GM12878 (cell line): ENCODE results near the gene NELFB. TPM values are rescaled to one million over a fixed set of nuclear protein-coding genes. Genes with fewer than 3 reads are reported as not detected.

Source experiments
- ATF7 ChIP-seq: fragments of 450-650 bp; IDR thresholded peaks from 2 replicates; pipeline ENCODE4 v1.6.1; 2016; ENCODE audit warnings: low read depth, mild to moderate bottlenecking
- BACH1 ChIP-seq: fragments of 450-650 bp; IDR thresholded peaks from 2 replicates; pipeline ENCODE4 v1.6.1; 2017; ENCODE audit warnings: mild to moderate bottlenecking, borderline replicate concordance
- BMI1 ChIP-seq: fragments of 450-650 bp; IDR thresholded peaks from 2 replicates; pipeline ENCODE4 v1.6.1; 2016; ENCODE audit warnings: mild to moderate bottlenecking, moderate library complexity, borderline replicate concordance
- E4F1 ChIP-seq: fragments of 450-650 bp; IDR thresholded peaks from 2 replicates; pipeline ENCODE4 v1.6.1; 2018; ENCODE audit warnings: borderline replicate concordance, mild to moderate bottlenecking; ENCODE audit not compliant: partially characterized antibody
- EP300 ChIP-seq, 2 experiments: fragments of 150-350 bp in 1 of 2; IDR thresholded peaks; 2 replicates each; pipeline ENCODE4 v1.6.1; 2011 to 2012; ENCODE audit warnings: low read depth in 2 of 2, low read length in 2 of 2, borderline replicate concordance in 1 of 2, improper control_type of control experiment in 1 of 2, inconsistent platforms in 1 of 2; ENCODE audit not compliant: control insufficient read depth in 1 of 2
- FOXK2 ChIP-seq: fragments of 450-650 bp; IDR thresholded peaks from 2 replicates; pipeline ENCODE4 v1.6.1; 2017; ENCODE audit warnings: mild to moderate bottlenecking, moderate library complexity
- HDGF ChIP-seq: fragments of 450-650 bp; IDR thresholded peaks from 2 replicates; pipeline ENCODE4 v1.6.1; 2016; ENCODE audit warnings: antibody characterized with exemption
- IRF5 ChIP-seq: fragments of 450-650 bp; IDR thresholded peaks from 2 replicates; pipeline ENCODE4 v1.6.1; 2017; ENCODE audit warnings: borderline replicate concordance
- KAT2A ChIP-seq: conservative IDR thresholded peaks from 2 replicates; pipeline ENCODE4 v1.6.1; 2011; ENCODE audit warnings: low read depth, low read length; ENCODE audit not compliant: control insufficient read depth
- MEF2A ChIP-seq: IDR thresholded peaks from 2 replicates; pipeline ENCODE4 v1.6.1; 2011; ENCODE audit warnings: low read depth, mild to moderate bottlenecking, low read length, moderate library complexity; ENCODE audit not compliant: insufficient read depth
- NR2F1 ChIP-seq: fragments of 450-650 bp; conservative IDR thresholded peaks from 2 replicates; pipeline ENCODE4 v1.6.1; 2017; ENCODE audit warnings: mild to moderate bottlenecking
- POLR2AphosphoS5 ChIP-seq: IDR thresholded peaks from 2 replicates; pipeline ENCODE4 v1.6.1; 2011; ENCODE audit warnings: mild to moderate bottlenecking, low read length, inconsistent platforms
- PRDM15 ChIP-seq: fragments of 450-650 bp; formaldehyde crosslinking; IDR thresholded peaks from 2 replicates; pipeline ENCODE4 v1.4.0; 2020; ENCODE audit warnings: mild to moderate bottlenecking, moderate library complexity
- RBBP5 ChIP-seq: fragments of 200-600 bp; sonication (generic); conservative IDR thresholded peaks from 2 replicates; pipeline ENCODE4 v1.6.1; 2016
- SPI1 ChIP-seq: IDR thresholded peaks from 2 replicates; pipeline ENCODE4 v1.6.1; 2011; ENCODE audit warnings: low read depth, mild to moderate bottlenecking, low read length, moderate library complexity, borderline replicate concordance; ENCODE audit not compliant: insufficient read depth
- polyA plus RNA-seq, 11 experiments: library from polyadenylated mRNA; depleted of rRNA in 4 of 11; unstranded in 6 of 11; stranded (reverse) in 5 of 11; fragments of >200 nt; fragmentation: Nextera tagmentation in 4 of 11; fragmentation: Illumina TruSeq in 1 of 11; extraction: Ambion mirVana in 4 of 11; extraction: Trizol in 1 of 11; gene quantifications; 1 replicate in 1 of 11; 2 replicates in 10 of 11; pipeline versions ENCODE4 v1.2.1 to v1.2.3, GENCODE V29; 2011 to 2016; ENCODE audit warnings: inconsistent platforms in 2 of 11, missing spikeins in 2 of 11, low read depth in 1 of 11
- total RNA-seq, 4 experiments: library from RNA; depleted of rRNA in 3 of 4; stranded (reverse); fragments of >200 nt in 3 of 4; fragmentation: Illumina TruSeq in 1 of 4; extraction: Trizol in 1 of 4; gene quantifications; 2 replicates each; pipeline versions ENCODE4 v1.2.1 to v1.2.3, GENCODE V29; 2013 to 2021
- TF ChIP-seq, protein P1 (sequence below): fragments of 450-650 bp; formaldehyde crosslinking; IDR thresholded peaks from 2 replicates; pipeline ENCODE4 v1.4.0; 2022; ENCODE audit warnings: mild to moderate bottlenecking, moderate library complexity
- TF ChIP-seq, protein P2 (sequence below): IDR thresholded peaks from 2 replicates; pipeline ENCODE4 v1.6.1; 2011; ENCODE audit warnings: borderline replicate concordance, low read depth, mild to moderate bottlenecking, moderate library complexity, mixed read lengths, low read length; ENCODE audit not compliant: insufficient read depth; ENCODE audit errors: extremely low read length

NELFB gene
- total and polyA plus RNA-seq, 10 of the 15 experiments (the other 5 are each of a cell fraction or from before 2014, with no cell fraction given) = 0.19 to 63.4 (median 30.9) TPM

DNA sequence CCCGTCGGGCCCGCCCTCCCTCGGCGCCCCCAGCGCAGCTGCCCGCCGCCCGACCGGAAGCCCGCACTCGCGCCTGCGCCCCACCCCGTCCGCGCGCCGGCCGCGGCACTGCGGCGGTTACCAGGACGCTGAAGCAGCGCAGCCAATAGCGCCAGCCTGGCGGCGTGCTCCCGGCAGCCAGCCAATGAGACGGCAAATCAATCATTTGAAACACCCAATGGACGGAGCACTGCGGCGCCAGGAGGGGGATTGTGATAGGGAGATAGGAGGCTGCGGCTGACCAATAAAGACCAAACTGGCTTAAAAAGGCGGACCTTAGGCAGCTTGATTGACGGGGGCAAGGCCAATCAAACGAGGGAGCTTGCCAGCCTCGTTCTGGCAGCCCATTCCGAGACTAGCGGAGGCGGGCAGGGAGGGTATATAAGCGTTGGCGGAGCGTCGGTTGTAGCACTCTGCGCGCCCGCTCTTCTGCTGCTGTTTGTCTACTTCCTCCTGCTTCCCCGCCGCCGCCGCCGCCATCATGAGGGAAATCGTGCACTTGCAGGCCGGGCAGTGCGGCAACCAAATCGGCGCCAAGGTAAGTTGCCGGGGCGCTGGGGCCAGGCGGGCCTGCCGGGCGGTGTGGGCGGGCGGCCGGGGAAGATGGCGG is 14.2 kb upstream of the NELFB start, which contains the start of gene TUBB4B (continued):
- TF ChIP-seq, protein P1, sequence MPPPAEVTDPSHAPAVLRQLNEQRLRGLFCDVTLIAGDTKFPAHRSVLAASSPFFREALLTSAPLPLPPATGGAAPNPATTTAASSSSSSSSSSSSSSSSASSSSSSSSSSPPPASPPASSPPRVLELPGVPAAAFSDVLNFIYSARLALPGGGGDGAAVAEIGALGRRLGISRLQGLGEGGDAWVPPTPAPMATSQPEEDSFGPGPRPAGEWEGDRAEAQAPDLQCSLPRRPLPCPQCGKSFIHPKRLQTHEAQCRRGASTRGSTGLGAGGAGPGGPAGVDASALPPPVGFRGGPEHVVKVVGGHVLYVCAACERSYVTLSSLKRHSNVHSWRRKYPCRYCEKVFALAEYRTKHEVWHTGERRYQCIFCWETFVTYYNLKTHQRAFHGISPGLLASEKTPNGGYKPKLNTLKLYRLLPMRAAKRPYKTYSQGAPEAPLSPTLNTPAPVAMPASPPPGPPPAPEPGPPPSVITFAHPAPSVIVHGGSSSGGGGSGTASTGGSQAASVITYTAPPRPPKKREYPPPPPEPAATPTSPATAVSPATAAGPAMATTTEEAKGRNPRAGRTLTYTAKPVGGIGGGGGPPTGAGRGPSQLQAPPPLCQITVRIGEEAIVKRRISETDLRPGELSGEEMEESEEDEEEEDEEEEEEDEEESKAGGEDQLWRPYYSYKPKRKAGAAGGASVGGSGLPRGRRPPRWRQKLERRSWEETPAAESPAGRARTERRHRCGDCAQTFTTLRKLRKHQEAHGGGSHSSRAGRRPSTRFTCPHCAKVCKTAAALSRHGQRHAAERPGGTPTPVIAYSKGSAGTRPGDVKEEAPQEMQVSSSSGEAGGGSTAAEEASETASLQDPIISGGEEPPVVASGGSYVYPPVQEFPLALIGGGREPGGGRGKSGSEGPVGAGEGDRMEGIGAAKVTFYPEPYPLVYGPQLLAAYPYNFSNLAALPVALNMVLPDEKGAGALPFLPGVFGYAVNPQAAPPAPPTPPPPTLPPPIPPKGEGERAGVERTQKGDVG (CRISPR knock-in tag) = no peak
- TF ChIP-seq RBBP5 (no peak), EP300 (IDR thresholded peaks at IDR 0.05; ENCODE audit: borderline replicate concordance in 1 of 2, control insufficient read depth in 1 of 2, low read depth in 2 of 2, low read length in 2 of 2) (peak in 1 of 2 experiments; percentile 39; a peak in 2 of 4 replicates), PRDM15 (no peak), BACH1 (peak; percentile 97), POLR2AphosphoS5 (peak; percentile 99), MEF2A (0 out of 2 replicates have a peak, but pooled peaks have one; percentile 48), NR2F1 (peak; percentile 54), KAT2A (no peak), E4F1 (peak; percentile 37), SPI1 (0 out of 2 replicates have a peak, but pooled peaks have one; percentile 17), HDGF (no peak), ATF7 (no peak), BMI1 (no peak), FOXK2 (no peak), IRF5 (no peak)
- TF ChIP-seq, protein P2, sequence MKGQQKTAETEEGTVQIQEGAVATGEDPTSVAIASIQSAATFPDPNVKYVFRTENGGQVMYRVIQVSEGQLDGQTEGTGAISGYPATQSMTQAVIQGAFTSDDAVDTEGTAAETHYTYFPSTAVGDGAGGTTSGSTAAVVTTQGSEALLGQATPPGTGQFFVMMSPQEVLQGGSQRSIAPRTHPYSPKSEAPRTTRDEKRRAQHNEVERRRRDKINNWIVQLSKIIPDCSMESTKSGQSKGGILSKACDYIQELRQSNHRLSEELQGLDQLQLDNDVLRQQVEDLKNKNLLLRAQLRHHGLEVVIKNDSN = no peak
